ENCODE data around the gene MAP3K4. TPM values are rescaled to one million over a fixed set of nuclear protein-coding genes. Genes with fewer than 3 reads are reported as not detected.

The MAP3K4 gene
- total and polyA plus RNA-seq, 2 of the 4 experiments (the other 2 are of a cell fraction), result 11.5 to 20.4 TPM

DNA sequence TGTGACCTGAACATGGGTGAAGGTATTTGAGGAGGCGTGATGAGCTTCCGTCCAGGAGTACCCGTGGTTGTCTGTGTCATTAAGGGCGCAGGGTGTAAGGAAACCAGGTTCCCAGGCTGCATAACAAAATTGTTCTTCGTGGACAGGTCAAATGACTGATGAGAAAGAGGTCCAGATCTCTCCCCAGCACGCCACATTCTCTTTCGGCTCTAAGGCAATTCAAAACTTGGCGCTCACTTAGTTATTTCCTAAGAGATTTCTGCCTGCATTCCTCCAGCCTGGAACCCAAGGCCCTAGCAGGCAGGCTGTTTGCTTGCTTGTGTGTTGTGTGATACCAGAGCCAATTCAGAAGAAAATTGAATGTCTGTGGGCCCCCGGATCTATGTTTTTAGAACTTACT is 142.4 kb downstream of the MAP3K4 start:
- DNase-seq, result no peak
- no peak overlapping the region for H3K56ac ChIP-seq (ENCODE audit: extremely low read depth, insufficient read depth, low read length)
- in situ Hi-C loops (cut with MboI; ENCODE audit: low sequenced_read_pairs), result no loop called here

More for the DNA sequence above, 142.4 kb downstream of the MAP3K4 start:
- WGBS, 2 experiments (ENCODE audit: extremely low coverage in 2 of 2, insufficient read length in 1 of 2), result no CpG with 5 or more reads among the region's 9 CpGs
- Histone ChIP-seq H2AK9ac (replicated peaks; ENCODE audit: low read depth, low read length, poor library complexity) (no peak overlapping the region), H4K5ac (ENCODE audit: low read depth, low read length) (no peak overlapping the region), H3K27me3 (ENCODE audit: control insufficient read depth, insufficient read depth, low read length) (no peaks in the 10 kb centered on the region), H4K20me1 (ENCODE audit: insufficient read depth, low read length) (no peaks in the 10 kb centered on the region; the same call in 1 of the 2 replicates), H4K8ac (ENCODE audit: low read depth in 2 of 2, low read length in 2 of 2) (no peak overlapping the region), H3K4me1 (ENCODE audit: control insufficient read depth, insufficient read depth, low read length) (no peaks in the 10 kb centered on the region), H3K4me2 (ENCODE audit: low read depth, low read length) (no peak overlapping the region), H3K14ac (replicated peaks; ENCODE audit: low read depth, low read length) (no peak overlapping the region), H3K27ac (ENCODE audit: insufficient read depth, low read length) (no peak overlapping the region), H3K9me3 (ENCODE audit: control insufficient read depth, insufficient read depth, low read length) (no peaks in the 10 kb centered on the region), H2BK120ac (ENCODE audit: low read depth, low read length) (no peak overlapping the region), H3K36me3 (ENCODE audit: control insufficient read depth, insufficient read depth, low read length) (peaks cover 24% of the 10 kb centered on the region), H2AK5ac (ENCODE audit: low read depth, low read length) (no peak overlapping the region), H3K18ac (ENCODE audit: low read depth, low read length) (no peak overlapping the region), H2BK15ac (ENCODE audit: low read depth, low read length) (no peak overlapping the region), H3K9ac (ENCODE audit: low read depth, low read length) (no peak overlapping the region), H4K91ac (ENCODE audit: insufficient read depth, low read depth, low read length) (no peak overlapping the region), H2AFZ (replicated peaks; ENCODE audit: low read length, poor library complexity) (no peak overlapping the region), H3K4me3 (ENCODE audit: insufficient read depth, low read depth, low read length) (no peak overlapping the region), H3K4ac (ENCODE audit: low read depth, low read length) (no peak overlapping the region), H3K79me1 (ENCODE audit: low read depth in 1 of 2, low read length in 2 of 2) (no peaks in the 10 kb centered on the region; a peak in 1 of 4 replicates), H2BK5ac (ENCODE audit: low read depth, low read length, poor library complexity, severe bottlenecking) (no peak overlapping the region), H3K9me1 (ENCODE audit: insufficient read depth, low read length) (peaks cover 2% of the 10 kb centered on the region), H2BK20ac (ENCODE audit: low read depth, low read length) (no peak overlapping the region), H3K23ac (ENCODE audit: low read depth, low read length) (no peak overlapping the region)
- ChIA-PET POLR2A (ENCODE audit: unreplicated experiment) (no interaction called here), CTCF (no interaction called here)
- TF ChIP-seq SMC3 (IDR thresholded peaks at IDR 0.05; ENCODE audit: low read depth, low read length), result no peak
- TF ChIP-seq CHD1 (IDR thresholded peaks at IDR 0.05; ENCODE audit: low read depth, low read length), result no peak
- TF ChIP-seq MXI1 (IDR thresholded peaks at IDR 0.05; ENCODE audit: borderline replicate concordance, low read depth, low read length), result no peak
- no peak for TF ChIP-seq RAD21 (IDR thresholded peaks at IDR 0.05; ENCODE audit: low read length)
- TF ChIP-seq POLR2A (IDR thresholded peaks at IDR 0.05; ENCODE audit: low read depth, low read length), result no peak
- TF ChIP-seq FOS (IDR thresholded peaks at IDR 0.05; ENCODE audit: low read depth, low read length), result no peak
- TF ChIP-seq RCOR1 (IDR thresholded peaks at IDR 0.05; ENCODE audit: insufficient replicate concordance, low read length), result no peak
- TF ChIP-seq MAFK (IDR thresholded peaks at IDR 0.05; ENCODE audit: low read depth, low read length), result no peak
- TF ChIP-seq, protein P1, sequence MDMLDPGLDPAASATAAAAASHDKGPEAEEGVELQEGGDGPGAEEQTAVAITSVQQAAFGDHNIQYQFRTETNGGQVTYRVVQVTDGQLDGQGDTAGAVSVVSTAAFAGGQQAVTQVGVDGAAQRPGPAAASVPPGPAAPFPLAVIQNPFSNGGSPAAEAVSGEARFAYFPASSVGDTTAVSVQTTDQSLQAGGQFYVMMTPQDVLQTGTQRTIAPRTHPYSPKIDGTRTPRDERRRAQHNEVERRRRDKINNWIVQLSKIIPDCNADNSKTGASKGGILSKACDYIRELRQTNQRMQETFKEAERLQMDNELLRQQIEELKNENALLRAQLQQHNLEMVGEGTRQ (IDR thresholded peaks at IDR 0.05; ENCODE audit: low read depth, low read length), result no peak
- TF ChIP-seq, protein P2, sequence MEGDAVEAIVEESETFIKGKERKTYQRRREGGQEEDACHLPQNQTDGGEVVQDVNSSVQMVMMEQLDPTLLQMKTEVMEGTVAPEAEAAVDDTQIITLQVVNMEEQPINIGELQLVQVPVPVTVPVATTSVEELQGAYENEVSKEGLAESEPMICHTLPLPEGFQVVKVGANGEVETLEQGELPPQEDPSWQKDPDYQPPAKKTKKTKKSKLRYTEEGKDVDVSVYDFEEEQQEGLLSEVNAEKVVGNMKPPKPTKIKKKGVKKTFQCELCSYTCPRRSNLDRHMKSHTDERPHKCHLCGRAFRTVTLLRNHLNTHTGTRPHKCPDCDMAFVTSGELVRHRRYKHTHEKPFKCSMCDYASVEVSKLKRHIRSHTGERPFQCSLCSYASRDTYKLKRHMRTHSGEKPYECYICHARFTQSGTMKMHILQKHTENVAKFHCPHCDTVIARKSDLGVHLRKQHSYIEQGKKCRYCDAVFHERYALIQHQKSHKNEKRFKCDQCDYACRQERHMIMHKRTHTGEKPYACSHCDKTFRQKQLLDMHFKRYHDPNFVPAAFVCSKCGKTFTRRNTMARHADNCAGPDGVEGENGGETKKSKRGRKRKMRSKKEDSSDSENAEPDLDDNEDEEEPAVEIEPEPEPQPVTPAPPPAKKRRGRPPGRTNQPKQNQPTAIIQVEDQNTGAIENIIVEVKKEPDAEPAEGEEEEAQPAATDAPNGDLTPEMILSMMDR (conservative IDR thresholded peaks at IDR 0.05; ENCODE audit: low read depth, low read length), result no peak
- no peak for TF ChIP-seq NFE2L2 (IDR thresholded peaks at IDR 0.05; ENCODE audit: low read depth, low read length)
- no peak for TF ChIP-seq CEBPB (IDR thresholded peaks at IDR 0.05; ENCODE audit: low read depth, low read length)
- no peak for TF ChIP-seq RFX5 (IDR thresholded peaks at IDR 0.05; ENCODE audit: low read depth, low read length)
- no peak for TF ChIP-seq ELK1 (IDR thresholded peaks at IDR 0.05; ENCODE audit: borderline replicate concordance, low read depth, low read length)
- no peak for TF ChIP-seq MAZ (IDR thresholded peaks at IDR 0.05; ENCODE audit: borderline replicate concordance, low read depth, low read length)
- TF ChIP-seq BHLHE40 (IDR thresholded peaks at IDR 0.05; ENCODE audit: low read depth, low read length), result no peak
- intact Hi-C loops (cut with micrococcal nuclease) (no loop called here), dilution Hi-C loops (cut with HindIII; ENCODE audit: low sequenced_read_pairs, unreplicated experiment) (no loop called here)
- no TSS peak for BruUV-seq (replicated peaks)
- no peak for ATAC-seq (ENCODE audit: low read depth)
